HEK293 (cell line): ENCODE measurements around the gene GNAZ.

Experiments
- CTCF ChIA-PET: fragments of 350-600 bp; formaldehyde crosslinking; extraction: SDS; loops from one replicate; lab custom pipeline; 2021; ENCODE audit warnings: antibody characterized with exemption; lab: Yijun Ruan, JAX
- POLR2A ChIA-PET: fragments of 300-600 bp; formaldehyde crosslinking; extraction: SDS; loops from one replicate; lab custom pipeline; 2020; ENCODE audit warnings: antibody characterized with exemption, inconsistent platforms; lab: Yijun Ruan, JAX
- H3K27ac ChIP-seq: fragments of 200-500 bp; sonication (Bioruptor generic); 2 replicates; pipeline ENCODE4 v1.5.1; 2014; ENCODE audit warnings: low read depth, low read length, control low read depth, inconsistent platforms; ENCODE audit errors: extremely low read depth
- H3K36me3 ChIP-seq, 2 experiments: fragments of 200-500 bp in 1 of 2; sonication (Bioruptor generic) in 1 of 2; 1 replicate in 1 of 2; 2 replicates in 1 of 2; pipeline ENCODE4 v1.5.1; 2014 to 2017; ENCODE audit warnings: inconsistent platforms in 2 of 2, low read length in 2 of 2; ENCODE audit not compliant: control insufficient read depth in 2 of 2, insufficient read depth in 1 of 2
- H3K4me1 ChIP-seq: fragments of 200-500 bp; sonication (Bioruptor generic); 2 replicates; pipeline ENCODE4 v1.5.1; 2014; ENCODE audit warnings: mild to moderate bottlenecking, low read length, inconsistent platforms; ENCODE audit not compliant: control insufficient read depth, insufficient read depth
- H3K4me3 ChIP-seq: 2 replicates; pipeline ENCODE4 v1.5.1; 2011; ENCODE audit warnings: low read depth, mild to moderate bottlenecking, control low read depth, low read length, moderate library complexity
- H3K9me3 ChIP-seq: fragments of 200-500 bp; sonication (Bioruptor generic); 2 replicates; pipeline ENCODE4 v1.5.1; 2014; ENCODE audit warnings: low read depth, low read length, inconsistent platforms; ENCODE audit not compliant: control insufficient read depth, insufficient read depth
- HOXA7 ChIP-seq: sonication (generic); formaldehyde crosslinking; IDR thresholded peaks from 2 replicates; pipeline ENCODE4 v1.8.1; 2022; ENCODE audit warnings: missing genetic modification reagents, borderline replicate concordance
- HOXC10 ChIP-seq: sonication (generic); formaldehyde crosslinking; IDR thresholded peaks from 2 replicates; pipeline ENCODE4 v1.8.1; 2023; ENCODE audit warnings: mild to moderate bottlenecking, missing genetic modification reagents
- KLF1 ChIP-seq: fragments of 450-650 bp; formaldehyde crosslinking; IDR thresholded peaks from 2 replicates; pipeline ENCODE4 v1.5.1; 2016; ENCODE audit warnings: missing biosample characterization, missing genetic modification characterization
- KLF8 ChIP-seq: fragments of 450-650 bp; formaldehyde crosslinking; IDR thresholded peaks from 2 replicates; pipeline ENCODE4 v1.5.1; 2016; ENCODE audit warnings: missing biosample characterization, missing genetic modification characterization
- SCRT2 ChIP-seq: fragments of 450-650 bp; formaldehyde crosslinking; IDR thresholded peaks from 2 replicates; pipeline ENCODE4 v1.5.1; 2016; ENCODE audit warnings: missing biosample characterization, missing genetic modification characterization
- ZBTB17 ChIP-seq: fragments of 450-650 bp; formaldehyde crosslinking; IDR thresholded peaks from 2 replicates; pipeline ENCODE4 v1.5.1; 2016; ENCODE audit warnings: missing biosample characterization, missing genetic modification characterization
- ZNF398 ChIP-seq: fragments of 450-650 bp; formaldehyde crosslinking; IDR thresholded peaks from 2 replicates; pipeline ENCODE4 v1.5.1; 2017; ENCODE audit warnings: missing biosample characterization, missing genetic modification characterization
- ZNF560 ChIP-seq: fragments of 450-650 bp; formaldehyde crosslinking; IDR thresholded peaks from 2 replicates; pipeline ENCODE4 v1.5.1; 2017; ENCODE audit warnings: missing biosample characterization, missing genetic modification characterization, borderline replicate concordance
- ZNF621 ChIP-seq: fragments of 450-650 bp; formaldehyde crosslinking; IDR thresholded peaks from 2 replicates; pipeline ENCODE4 v1.5.1; 2017; ENCODE audit warnings: missing biosample characterization, missing genetic modification characterization
- ZNF777 ChIP-seq: fragments of 450-650 bp; formaldehyde crosslinking; IDR thresholded peaks from 2 replicates; pipeline ENCODE4 v1.5.1; 2017; ENCODE audit warnings: missing biosample characterization, missing genetic modification characterization, borderline replicate concordance
- ZNF791 ChIP-seq: fragments of 450-650 bp; formaldehyde crosslinking; IDR thresholded peaks from 2 replicates; pipeline ENCODE4 v1.5.1; 2016; ENCODE audit warnings: missing biosample characterization, missing genetic modification characterization
- ZSCAN18 ChIP-seq: fragments of 450-650 bp; formaldehyde crosslinking; IDR thresholded peaks from 2 replicates; pipeline ENCODE4 v1.5.1; 2016; ENCODE audit warnings: missing biosample characterization, missing genetic modification characterization

GNAZ gene

GRCh38 chr22:23115825-23116494 lies 45.6 kb downstream of the GNAZ start:
- CTCF ChIA-PET: no interaction called here

GRCh38 chr22:23116506-23117263 lies 46.4 kb downstream of the GNAZ start:
- ChIA-PET POLR2A (interaction anchor here (1.3 kb wide), 1 partner anchor 8 kb away, joined by 3 read pairs; no protein-coding TSS in a partner anchor), CTCF (interaction anchor here (0.6 kb wide), 1 partner anchor 252 kb away, joined by 3 read pairs; no protein-coding TSS in a partner anchor)
- no peaks in the 10 kb centered on the region for H3K4me1 ChIP-seq
- peaks cover 0 to 20% of the 10 kb centered on the region in 2 experiments; a peak in 1 of 3 replicates for H3K36me3 ChIP-seq
- no peaks in the 10 kb centered on the region for H3K9me3 ChIP-seq
- no peak overlapping the region for H3K4me3 ChIP-seq
- no peak for TF ChIP-seq ZNF791 (tag by site-specific recombination)
- TF ChIP-seq ZNF560 (tag by site-specific recombination): no peak
- no peak for TF ChIP-seq HOXA7 (CRISPR knock-in tag)
- no peak for TF ChIP-seq ZSCAN18 (tag by site-specific recombination)
- H3K27ac ChIP-seq: no peak overlapping the region

More at GRCh38 chr22:23115825-23116494, 45.6 kb downstream of the GNAZ start:
- no peaks in the 10 kb centered on the region for H3K4me1 ChIP-seq
- H3K27ac ChIP-seq: no peak overlapping the region
- H3K9me3 ChIP-seq: no peaks in the 10 kb centered on the region
- POLR2A ChIA-PET: no interaction called here
- H3K4me3 ChIP-seq: no peak overlapping the region
- peaks cover 0 to 21% of the 10 kb centered on the region in 2 experiments; a peak in 1 of 3 replicates for H3K36me3 ChIP-seq
- TF ChIP-seq SCRT2 (tag by site-specific recombination) (peak; percentile 31; the same call in 1 of the 2 replicates), ZNF398 (no peak)

- Histone ChIP-seq H3K4me3 (no peak overlapping the region), H3K9me3 (no peaks in the 10 kb centered on the region), H3K4me1 (no peaks in the 10 kb centered on the region), H3K36me3 (peaks cover 0 to 15% of the 10 kb centered on the region in 2 experiments; a peak in 1 of 3 replicates), H3K27ac (no peak overlapping the region)
- ChIA-PET POLR2A (interaction anchor here (1.3 kb wide), 1 partner anchor 9 kb away, joined by 3 read pairs; no protein-coding TSS in a partner anchor), CTCF (interaction anchor here (0.6 kb wide), 1 partner anchor 253 kb away, joined by 3 read pairs; no protein-coding TSS in a partner anchor)
- TF ChIP-seq HOXC10 (CRISPR knock-in tag) (no peak), KLF1 (tag by site-specific recombination) (no peak), ZNF621 (tag by site-specific recombination) (no peak)
These were observed 47.0 kb downstream of the GNAZ start for GRCh38 chr22:23117275-23117674.

- POLR2A ChIA-PET: interaction anchor here (1.3 kb wide), 1 partner anchor 10 kb away, joined by 3 read pairs; no protein-coding TSS in a partner anchor
- H3K27ac ChIP-seq: no peak overlapping the region
- TF ChIP-seq HOXC10 (CRISPR knock-in tag) (no peak), KLF8 (tag by site-specific recombination) (no peak), ZNF398 (no peak), ZBTB17 (no peak), ZNF777 (tag by site-specific recombination) (no peak)
- H3K9me3 ChIP-seq: no peaks in the 10 kb centered on the region
- no peaks in the 10 kb centered on the region for H3K4me1 ChIP-seq
- H3K36me3 ChIP-seq: peaks cover 0 to 14% of the 10 kb centered on the region in 2 experiments; a peak in 1 of 3 replicates
- CTCF ChIA-PET: interaction anchor here (0.6 kb wide), 2 partner anchors 99 to 154 kb away, joined by 4 read pairs; no protein-coding TSS in a partner anchor
- H3K4me3 ChIP-seq: no peak overlapping the region
These were observed 47.8 kb downstream of the GNAZ start for GRCh38 chr22:23117891-23118646.
